Eye (tissue), 1 donor: ENCODE results near the gene ATP6V1G1.
A peak's percentile ranks its signal among the peaks of the same experiment; 100 is the strongest.
"Not testable (repeated sequence)": the region's sequence is repeated elsewhere in the genome, so short reads cannot be mapped to it uniquely, and the experiment has no call there.

Experiments
- DNase-seq: peaks from one replicate; pipeline ENCODE4 v3.0.0-alpha.2; 2015

Gene ATP6V1G1

GRCh38 chr9:114580609-114581193 lies 6.9 kb upstream of the ATP6V1G1 start:
- DNase-seq: no peak

- no peak for DNase-seq
Measured at GRCh38 chr9:114583371-114584155, 4.0 kb upstream of the ATP6V1G1 start.

DNA sequence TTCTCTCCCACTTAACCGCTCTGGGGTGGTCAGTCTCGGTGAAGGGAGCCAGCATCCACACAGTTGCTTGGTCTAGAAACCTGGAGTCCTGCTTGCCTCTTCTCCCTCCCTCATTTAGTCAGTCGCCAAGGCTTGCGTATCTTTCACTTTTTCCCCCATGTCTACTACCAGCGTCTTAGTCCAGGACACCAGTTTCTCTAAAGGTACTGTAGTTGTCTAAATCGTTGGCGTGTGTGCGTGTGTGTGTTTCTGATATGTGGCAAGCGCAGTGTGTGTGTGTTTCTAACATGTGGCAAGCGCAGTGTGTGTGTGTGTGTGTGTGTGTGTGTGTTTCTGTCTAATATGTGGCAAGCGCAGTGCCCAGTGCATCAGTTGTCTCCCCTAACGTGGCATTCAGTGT lies 641 bp downstream of the ATP6V1G1 start:
- DNase-seq: no peak

- DNase-seq: peak; percentile 37
Measured at GRCh38 chr9:114588651-114589526, 1.3 kb downstream of the ATP6V1G1 start.

DNA sequence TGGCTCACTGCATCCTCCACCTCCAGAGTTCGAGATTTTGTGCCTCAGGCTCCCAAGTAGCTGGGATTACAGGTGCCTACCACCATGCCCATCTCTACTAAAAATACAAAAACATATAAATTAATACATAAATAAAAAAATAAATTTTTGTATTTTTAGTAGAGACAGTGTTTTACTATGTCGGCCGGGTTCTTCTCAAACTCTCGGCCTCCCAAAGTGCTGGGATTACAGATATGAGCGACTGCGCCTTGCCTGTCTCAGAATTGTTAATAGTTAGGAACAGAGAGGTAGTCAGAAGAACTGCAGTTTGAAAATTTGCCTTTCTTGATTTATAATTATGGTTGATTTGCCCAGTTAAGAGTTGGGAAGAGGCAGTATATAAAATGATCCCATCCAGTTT lies 2.8 kb downstream of the ATP6V1G1 start:
- no peak for DNase-seq

DNA sequence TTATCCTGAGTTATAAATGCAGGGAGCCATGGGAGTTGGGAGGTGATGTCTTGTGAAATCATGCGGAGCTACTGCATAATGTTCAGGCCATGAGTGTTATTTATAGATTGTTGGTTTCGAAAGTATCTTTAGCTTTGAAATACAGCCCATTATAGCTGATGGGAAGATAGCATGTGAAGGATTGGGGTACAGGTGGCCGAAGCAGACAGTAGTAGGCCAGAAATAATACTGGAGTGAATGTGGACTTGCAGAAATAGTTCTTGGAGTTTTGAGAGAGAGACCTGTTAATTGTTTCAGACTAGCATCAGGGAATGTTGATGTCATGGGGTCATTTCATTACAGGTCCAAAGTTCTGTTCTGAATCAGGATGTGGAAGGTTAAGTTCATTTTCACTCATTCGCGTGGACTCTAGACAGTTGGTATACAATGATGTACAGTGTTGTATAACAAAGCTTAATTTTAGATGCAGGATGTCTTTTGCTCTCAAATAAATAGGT lies 3.8 kb downstream of the ATP6V1G1 start:
- no peak for DNase-seq

- no peak for DNase-seq
Measured at GRCh38 chr9:114591849-114592248, 4.3 kb downstream of the ATP6V1G1 start.

DNA sequence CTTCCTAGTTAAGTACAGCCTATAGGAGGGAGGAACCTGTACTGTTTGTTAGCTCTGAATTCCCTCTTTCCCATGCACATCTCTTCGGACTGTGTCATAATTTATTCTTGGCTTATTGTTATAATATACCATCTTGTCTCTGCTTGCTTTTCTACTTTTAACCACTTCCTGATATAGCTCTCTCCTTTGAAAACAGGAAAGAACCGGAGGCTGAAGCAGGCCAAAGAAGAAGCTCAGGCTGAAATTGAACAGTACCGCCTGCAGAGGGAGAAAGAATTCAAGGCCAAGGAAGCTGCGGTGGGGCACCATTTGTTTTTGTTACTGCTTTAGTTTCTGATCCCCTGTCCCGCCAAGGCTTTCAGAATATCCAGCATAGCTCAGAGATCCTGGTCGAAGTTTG lies 4.8 kb downstream of the ATP6V1G1 start:
- no peak for DNase-seq

DNA sequence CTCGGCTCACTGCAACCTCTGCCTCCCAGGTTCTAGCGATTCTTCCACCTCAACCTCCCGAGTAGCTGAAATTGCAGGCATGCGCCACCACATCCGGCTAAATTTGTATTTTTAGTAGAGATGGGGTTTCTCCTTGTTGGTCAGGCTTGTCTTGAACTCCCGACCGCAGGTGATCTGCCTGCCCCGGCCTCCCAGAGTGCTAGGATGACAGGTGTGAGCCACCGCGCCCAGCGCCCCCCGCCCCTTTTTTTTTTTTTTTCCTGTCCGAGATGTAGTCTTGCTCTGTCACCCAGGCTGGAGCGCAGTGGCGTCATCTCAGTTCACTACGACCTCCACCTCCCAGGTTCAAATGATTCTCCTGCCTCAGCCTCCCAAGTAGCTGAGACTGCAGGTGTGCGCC lies 6.6 kb downstream of the ATP6V1G1 start:
- no peak for DNase-seq

- DNase-seq: not testable (repeated sequence)
Measured at GRCh38 chr9:114600502-114601248, 13.1 kb downstream of the ATP6V1G1 start.

DNA sequence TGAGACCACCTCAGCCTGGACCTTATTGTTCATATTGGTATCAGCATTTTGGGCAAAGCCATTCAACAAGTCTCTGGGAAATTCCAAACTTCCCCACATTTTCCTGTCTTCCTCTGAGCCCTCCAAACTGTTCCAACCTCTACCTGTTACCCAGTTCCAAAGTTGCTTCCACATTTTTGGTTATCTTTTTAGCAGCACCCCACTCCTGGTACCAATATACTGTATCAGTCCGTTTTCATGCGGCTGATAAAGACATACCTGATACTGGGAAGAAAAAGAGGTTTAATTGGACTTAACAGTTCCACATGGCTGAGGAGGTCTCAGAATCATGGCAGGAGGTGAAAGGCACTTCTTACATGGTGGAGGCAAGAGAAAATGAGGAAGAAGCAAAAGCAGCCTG lies 14.2 kb downstream of the ATP6V1G1 start:
- not testable (repeated sequence) for DNase-seq

DNA sequence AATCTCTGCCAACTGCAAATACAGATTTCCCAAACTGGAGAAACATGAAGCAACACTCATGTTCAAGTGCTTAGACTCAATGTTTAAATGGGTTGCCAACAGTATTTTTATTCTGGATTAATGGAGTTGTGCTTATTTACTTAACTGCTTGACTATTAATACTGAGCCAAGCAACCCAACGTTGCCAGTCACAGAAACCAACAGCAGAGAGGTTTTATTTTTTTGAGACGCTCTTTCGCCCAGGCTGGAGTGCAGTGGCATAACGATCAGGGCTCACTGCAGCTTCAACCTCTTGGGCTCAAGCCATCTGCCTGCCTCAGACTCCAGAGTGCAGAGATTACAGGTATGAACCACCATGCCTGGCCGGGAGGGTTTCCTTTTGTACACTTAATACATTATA lies 15.1 kb downstream of the ATP6V1G1 start:
- DNase-seq: no peak

- no peak for DNase-seq
Measured at GRCh38 chr9:114603248-114603647, 15.7 kb downstream of the ATP6V1G1 start.

DNA sequence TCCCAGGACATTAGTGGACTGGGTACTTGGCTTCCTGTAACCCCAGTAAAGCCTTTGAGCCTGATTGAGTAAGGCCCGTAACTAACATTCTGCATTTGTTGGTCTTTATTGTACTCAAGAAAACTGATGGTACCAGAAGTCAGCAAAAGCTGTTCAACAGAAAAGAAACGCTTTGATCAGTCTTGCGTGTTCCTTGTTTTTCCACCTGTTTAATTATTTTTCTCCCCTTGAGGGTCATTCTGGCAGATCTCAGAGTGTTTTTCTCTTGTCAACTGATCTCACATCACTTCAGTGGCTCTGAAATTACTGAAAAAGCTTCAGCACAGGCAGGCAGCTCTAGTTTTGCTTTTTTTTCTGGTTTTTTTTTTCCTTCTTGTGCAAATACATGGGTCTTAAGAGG lies 17.4 kb downstream of the ATP6V1G1 start:
- peak; percentile 29 for DNase-seq

DNA sequence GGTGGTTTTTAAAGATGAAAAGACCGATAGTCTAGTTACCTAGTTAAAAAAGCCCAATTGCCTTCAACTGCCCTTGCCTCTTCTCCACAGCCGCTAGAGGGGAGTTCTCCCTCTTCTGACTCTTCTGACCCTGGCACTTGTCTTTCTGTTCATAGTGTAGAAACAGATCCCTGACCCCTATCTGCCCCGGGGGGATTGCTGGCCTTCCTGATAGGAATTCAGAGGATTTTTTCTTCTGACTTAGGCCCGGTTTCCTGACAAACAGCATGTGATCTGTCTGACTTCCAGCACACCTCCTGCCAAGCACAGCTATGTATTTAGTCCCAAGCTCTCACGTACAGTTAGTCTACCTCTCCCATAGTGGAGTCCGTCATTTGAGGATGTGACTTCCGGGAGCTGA lies 18.5 kb downstream of the ATP6V1G1 start:
- DNase-seq: no peak

- no peak for DNase-seq
Measured at GRCh38 chr9:114606597-114607207, 19.1 kb downstream of the ATP6V1G1 start.

GRCh38 chr9:114607671-114608524 lies 20.3 kb downstream of the ATP6V1G1 start:
- no peak for DNase-seq

DNA sequence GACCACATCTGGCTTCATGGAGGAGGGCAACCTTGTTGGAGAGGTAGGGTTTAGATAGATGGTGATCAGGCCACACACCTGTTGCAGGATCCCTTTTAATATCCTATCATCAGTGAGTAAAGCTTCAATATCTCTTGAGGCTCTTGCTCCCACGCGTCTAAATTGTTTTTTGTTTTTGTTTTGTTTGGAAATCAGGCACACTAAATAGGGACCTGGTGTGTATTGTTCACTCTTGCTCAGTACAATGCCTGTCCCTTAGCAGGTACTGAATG lies 20.9 kb downstream of the ATP6V1G1 start:
- DNase-seq: no peak

DNA sequence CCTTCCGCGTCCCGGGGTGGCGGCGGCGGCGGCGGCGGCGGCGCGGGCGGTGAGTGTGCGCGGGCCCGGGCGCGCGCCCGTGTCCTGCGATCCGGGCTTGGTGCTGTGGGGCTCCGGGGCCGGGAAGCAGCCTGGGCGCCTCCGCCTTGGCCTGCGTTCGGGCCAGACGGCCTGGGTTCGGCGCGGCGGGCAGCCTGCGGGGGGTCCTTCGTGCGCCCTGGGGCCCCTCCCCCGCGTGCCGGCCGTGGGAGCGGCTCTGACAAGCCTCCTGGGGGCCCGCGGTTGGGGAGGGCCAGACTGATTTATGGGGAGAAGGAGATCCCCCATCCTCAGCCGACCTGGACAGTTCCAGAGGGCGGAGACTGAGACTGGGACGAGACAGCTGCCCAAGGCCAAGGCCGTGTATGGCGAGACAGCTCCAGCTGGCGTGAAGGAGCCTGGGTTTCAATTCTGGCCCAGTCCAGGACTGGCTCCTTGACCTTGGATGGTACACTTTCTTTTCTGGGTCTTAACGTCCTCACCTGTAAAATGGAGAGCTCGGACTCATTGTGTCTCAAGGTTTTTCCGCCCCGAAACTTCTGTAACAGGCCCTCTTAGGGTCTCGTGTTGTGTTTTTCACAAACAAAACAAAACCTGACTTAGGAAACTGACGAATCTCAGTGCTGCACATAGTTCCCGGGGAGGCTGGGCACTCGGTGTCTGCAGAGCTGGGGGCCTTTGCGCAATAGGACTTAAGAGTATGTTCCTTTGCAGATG lies 24.1 kb downstream of the ATP6V1G1 start:
- peak; percentile 84 for DNase-seq

DNA sequence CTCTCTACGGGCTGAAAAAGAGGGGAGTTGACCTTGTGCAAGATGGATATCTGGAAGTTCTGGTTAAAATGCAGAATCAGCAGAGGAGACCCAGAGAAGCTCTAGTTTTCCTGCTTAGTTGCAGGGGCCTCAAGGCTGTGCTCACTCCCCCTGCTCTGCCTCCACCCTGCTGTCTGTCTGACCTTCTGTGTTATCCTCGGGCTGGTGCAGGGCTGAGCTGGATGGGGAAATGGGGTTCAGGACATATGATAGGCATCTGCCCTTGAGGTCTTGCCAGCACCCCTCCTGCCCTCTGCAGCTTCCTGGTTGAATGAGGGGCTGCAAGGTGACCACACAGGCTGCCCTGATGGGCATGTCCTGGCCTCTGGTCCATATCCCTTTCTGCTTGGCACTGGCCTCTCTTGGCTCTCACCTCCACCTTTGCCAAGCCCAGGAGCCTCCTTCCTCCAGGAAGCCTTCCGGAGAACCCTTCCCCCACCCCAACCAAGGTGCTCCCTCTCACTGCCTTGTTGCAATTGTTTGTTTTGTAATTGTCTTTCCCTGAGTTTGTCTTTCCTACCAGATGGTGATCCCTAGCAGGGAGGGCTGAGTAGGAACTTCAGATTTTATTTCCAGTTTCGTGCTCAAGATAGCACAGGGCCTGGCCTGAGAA lies 24.8 kb downstream of the ATP6V1G1 start:
- no peak for DNase-seq
